Fibroblast of lung (primary cell): ENCODE results near the gene ATRN.

ENCODE experiments used
- EZH2 ChIP-seq: IDR thresholded peaks from 2 replicates; pipeline ENCODE4 v1.5.1; 2012; ENCODE audit warnings: low read length, control low read depth, mild to moderate bottlenecking; ENCODE audit errors: missing control alignments
- TF ChIP-seq, protein P1 (sequence below), 2 donors: IDR thresholded peaks in 1 of 2; conservative IDR thresholded peaks in 1 of 2; 1 replicate in 1 of 2; 2 replicates in 1 of 2; pipeline ENCODE4 v1.5.1; 2011 to 2012; ENCODE audit warnings: low read length in 2 of 2, control low read depth in 1 of 2, inconsistent platforms in 1 of 2, low read depth in 1 of 2, mild to moderate bottlenecking in 1 of 2

DNA sequence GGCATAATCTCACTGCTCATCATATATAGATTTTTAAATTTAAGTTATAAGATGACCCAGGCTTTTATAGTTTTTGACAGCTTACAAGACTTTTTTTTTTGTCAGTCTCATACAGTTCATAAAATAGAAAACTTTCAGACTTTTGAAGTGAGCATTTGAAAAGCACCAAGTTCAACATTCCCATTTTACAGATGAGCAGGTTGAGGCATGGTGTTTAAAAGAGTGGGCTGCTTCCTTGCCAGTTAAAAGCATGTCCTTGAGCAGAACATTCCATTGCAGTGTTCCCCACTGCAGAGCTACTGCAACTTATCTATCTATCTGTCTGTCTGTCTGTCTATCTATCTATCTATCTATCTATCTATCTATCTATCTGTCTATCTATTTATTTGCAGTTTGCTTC is 105.5 kb downstream of the ATRN start:
- TF ChIP-seq, protein P1, sequence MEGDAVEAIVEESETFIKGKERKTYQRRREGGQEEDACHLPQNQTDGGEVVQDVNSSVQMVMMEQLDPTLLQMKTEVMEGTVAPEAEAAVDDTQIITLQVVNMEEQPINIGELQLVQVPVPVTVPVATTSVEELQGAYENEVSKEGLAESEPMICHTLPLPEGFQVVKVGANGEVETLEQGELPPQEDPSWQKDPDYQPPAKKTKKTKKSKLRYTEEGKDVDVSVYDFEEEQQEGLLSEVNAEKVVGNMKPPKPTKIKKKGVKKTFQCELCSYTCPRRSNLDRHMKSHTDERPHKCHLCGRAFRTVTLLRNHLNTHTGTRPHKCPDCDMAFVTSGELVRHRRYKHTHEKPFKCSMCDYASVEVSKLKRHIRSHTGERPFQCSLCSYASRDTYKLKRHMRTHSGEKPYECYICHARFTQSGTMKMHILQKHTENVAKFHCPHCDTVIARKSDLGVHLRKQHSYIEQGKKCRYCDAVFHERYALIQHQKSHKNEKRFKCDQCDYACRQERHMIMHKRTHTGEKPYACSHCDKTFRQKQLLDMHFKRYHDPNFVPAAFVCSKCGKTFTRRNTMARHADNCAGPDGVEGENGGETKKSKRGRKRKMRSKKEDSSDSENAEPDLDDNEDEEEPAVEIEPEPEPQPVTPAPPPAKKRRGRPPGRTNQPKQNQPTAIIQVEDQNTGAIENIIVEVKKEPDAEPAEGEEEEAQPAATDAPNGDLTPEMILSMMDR (conservative IDR thresholded peaks at IDR 0.05 in 1 of 2, IDR thresholded peaks at IDR 0.05 in 1 of 2; ENCODE audit: low read depth in 1 of 2, low read length in 2 of 2), result no peak
- TF ChIP-seq EZH2, result no peak
